Activated CD4-positive, alpha-beta T cell treated with anti-CD3 and anti-CD28 coated beads for 24 hours (primary cell): ENCODE results near the gene AOC3.
"Not testable (repeated sequence)": the region's sequence is repeated elsewhere in the genome, so short reads cannot be mapped to it uniquely, and the experiment has no call there.

Experiments used
- DNase-seq, 2 donors: peaks; one replicate each; pipeline ENCODE4 v3.0.0-alpha.2; 2020; ENCODE audit warnings: low read depth in 2 of 2

Gene AOC3

DNA sequence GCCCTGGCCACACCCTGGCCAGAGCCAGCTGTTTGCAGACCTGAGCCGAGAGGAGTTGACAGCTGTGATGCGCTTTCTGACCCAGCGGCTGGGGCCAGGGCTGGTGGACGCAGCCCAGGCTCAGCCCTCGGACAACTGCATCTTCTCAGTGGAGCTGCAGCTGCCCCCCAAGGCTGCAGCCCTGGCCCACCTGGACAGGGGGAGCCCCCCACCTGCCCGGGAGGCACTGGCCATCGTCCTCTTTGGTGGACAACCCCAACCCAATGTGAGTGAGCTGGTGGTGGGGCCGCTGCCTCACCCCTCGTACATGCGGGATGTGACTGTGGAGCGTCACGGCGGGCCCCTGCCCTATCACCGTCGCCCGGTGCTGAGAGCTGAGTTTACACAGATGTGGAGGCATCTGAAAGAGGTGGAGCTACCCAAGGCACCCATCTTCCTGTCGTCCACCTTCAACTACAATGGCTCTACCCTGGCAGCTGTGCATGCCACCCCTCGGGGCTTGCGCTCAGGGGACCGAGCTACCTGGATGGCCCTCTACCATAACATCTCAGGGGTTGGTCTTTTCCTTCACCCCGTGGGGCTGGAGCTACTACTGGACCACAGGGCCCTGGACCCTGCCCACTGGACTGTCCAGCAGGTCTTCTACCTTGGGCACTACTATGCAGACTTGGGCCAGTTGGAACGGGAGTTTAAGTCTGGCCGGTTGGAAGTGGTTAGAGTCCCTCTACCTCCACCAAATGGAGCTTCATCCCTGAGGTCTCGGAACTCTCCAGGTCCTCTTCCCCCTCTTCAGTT lies 6.0 kb upstream of the AOC3 start:
- no peak for DNase-seq

DNA sequence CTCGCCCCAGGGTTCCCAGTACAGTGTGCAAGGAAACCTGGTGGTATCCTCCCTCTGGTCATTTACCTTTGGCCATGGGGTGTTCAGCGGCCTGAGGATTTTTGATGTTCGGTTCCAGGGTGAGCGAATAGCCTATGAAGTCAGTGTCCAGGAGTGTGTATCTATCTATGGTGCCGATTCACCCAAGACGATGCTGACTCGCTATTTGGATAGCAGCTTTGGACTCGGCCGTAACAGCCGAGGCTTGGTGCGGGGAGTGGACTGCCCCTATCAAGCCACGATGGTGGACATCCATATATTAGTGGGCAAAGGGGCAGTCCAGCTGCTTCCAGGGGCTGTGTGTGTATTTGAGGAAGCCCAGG lies 5.5 kb upstream of the AOC3 start:
- DNase-seq = no peak

DNA sequence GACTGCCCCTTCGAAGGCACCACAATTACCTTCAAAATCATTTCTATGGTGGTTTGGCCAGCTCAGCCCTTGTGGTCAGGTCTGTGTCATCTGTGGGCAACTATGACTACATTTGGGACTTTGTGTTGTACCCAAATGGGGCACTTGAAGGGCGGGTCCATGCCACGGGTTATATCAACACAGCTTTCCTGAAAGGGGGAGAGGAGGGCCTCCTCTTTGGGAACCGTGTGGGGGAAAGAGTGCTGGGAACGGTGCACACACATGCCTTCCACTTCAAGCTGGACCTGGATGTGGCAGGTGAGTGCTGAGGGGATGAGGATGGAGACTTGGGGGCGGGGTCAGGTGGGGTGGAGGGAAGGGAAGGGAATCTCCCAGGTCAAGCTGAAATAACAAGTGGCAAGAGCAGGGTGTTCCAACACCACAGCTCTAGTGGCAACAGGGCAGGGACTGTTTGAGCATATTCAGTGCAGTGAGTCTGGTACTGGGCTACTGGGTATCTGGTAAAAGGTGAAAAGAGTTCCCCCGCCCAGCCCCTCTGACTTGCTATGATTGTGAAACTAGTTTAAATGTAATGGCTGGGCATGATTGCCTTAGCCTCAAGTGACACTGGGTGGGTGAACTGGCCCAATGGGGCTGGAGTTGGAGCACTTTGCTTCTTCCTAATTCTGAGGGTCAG lies 4.9 kb upstream of the AOC3 start:
- DNase-seq = peak in 1 of 2 donors; percentile 17

DNA sequence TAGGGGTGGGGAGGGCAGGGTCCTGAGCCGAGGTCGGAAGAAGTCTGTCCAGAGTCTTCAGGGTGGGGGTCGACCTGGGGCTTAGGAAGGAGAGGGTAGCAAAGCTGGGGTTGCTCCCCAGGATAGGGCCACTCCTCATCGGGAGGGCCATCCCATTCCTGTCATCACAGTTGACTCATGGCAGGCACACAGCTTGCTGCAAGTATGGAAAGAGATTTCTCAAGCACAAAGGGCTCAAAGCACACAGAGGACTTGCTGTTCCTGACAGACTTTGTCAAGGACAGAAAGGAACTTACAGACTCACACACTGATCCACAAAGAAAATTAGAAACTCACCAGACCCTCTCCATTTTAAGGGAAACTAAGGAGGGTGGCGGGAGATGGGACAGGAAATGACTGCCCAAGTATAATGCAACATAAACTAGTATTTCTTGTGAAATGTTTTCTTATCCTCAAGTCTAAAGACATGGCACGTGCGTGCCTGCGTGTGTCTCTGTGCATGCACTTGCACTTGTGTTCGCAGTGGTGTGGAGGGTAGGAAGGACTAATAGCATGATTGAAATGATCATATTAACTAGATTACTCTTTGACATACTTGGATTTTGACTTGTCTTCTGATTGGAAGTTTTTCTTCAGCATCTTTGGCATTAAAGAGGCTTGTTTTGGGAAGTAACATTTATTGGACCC lies 4.3 kb upstream of the AOC3 start:
- DNase-seq = no peak

DNA sequence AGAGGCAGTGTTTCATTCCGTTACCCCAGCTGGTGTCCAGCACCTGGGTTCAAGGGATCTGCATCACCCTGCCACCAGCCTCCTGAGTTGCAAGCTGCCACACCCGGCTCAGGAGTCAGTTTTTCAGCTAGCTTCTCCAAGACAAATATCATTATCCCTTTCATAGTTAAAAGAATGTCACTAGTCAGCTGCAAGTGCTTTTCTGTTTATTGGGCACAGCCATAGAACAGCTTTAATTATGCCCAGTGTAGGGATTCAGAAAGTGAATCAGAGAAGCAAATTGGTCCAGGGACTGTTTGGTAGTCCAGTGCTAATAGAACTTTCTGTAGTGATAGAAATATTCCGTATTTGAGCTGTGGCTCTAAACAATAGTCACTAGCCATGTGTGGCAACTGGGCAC lies 2.9 kb upstream of the AOC3 start:
- DNase-seq = no peak

DNA sequence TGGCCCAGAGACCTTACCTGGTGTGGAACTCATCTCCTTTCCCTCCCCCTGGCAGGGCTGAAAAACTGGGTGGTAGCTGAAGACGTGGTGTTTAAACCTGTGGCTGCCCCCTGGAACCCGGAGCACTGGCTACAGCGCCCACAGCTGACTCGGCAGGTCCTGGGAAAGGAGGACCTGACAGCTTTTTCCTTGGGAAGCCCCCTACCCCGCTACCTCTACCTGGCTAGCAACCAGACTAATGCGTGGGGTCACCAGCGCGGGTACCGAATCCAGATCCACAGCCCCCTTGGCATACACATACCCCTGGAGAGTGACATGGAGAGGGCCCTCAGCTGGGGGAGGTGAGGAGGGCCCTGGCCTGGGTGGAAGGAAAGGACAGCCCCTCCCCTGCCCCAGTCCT lies 2.0 kb upstream of the AOC3 start:
- DNase-seq = no peak

DNA sequence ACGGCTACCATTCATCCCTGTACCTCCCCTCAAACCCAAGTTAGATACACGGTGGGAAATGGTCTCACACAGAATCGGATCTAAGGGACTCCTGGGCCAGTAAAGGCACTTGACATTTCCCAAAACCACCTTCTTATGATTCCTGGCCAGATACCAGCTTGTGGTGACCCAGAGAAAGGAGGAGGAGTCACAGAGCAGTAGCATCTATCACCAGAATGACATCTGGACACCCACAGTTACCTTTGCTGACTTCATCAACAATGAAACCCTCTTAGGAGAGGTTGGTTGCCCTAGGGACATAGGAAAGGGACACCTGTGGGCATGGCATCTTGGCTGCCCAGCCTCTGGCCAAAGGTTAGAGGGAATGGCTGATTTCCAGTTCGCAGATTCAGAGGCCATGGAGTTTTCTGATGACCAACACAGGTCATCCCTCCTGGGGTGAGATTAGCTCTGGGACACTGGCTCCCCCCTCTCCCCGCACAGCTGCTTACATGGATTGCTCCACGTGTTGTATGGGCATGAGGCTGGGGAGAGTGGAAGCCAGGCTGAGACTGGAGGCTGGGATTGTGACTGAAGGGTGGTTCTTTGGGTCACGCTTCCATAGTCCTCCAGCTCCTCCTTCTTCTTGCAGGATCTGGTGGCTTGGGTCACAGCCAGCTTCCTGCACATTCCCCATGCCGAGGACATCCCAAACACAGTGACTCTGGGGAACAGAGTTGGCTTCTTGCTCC lies 1.4 kb upstream of the AOC3 start:
- no peak for DNase-seq

DNA sequence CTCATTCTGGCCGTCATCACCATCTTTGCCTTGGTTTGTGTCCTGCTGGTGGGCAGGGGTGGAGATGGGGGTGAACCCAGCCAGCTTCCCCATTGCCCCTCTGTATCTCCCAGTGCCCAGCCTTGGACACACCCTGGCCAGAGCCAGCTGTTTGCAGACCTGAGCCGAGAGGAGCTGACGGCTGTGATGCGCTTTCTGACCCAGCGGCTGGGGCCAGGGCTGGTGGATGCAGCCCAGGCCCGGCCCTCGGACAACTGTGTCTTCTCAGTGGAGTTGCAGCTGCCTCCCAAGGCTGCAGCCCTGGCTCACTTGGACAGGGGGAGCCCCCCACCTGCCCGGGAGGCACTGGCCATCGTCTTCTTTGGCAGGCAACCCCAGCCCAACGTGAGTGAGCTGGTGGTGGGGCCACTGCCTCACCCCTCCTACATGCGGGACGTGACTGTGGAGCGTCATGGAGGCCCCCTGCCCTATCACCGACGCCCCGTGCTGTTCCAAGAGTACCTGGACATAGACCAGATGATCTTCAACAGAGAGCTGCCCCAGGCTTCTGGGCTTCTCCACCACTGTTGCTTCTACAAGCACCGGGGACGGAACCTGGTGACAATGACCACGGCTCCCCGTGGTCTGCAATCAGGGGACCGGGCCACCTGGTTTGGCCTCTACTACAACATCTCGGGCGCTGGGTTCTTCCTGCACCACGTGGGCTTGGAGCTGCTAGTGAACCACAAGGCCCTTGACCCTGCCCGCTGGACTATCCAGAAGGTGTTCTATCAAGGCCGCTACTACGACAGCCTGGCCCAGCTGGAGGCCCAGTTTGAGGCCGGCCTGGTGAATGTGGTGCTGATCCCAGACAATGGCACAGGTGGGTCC lies 607 bp downstream of the AOC3 start:
- DNase-seq = not testable (repeated sequence)

DNA sequence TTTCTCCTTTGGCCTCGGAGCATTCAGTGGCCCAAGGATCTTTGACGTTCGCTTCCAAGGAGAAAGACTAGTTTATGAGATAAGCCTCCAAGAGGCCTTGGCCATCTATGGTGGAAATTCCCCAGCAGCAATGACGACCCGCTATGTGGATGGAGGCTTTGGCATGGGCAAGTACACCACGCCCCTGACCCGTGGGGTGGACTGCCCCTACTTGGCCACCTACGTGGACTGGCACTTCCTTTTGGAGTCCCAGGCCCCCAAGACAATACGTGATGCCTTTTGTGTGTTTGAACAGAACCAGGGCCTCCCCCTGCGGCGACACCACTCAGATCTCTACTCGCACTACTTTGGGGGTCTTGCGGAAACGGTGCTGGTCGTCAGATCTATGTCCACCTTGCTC lies 1.4 kb downstream of the AOC3 start:
- DNase-seq = no peak

DNA sequence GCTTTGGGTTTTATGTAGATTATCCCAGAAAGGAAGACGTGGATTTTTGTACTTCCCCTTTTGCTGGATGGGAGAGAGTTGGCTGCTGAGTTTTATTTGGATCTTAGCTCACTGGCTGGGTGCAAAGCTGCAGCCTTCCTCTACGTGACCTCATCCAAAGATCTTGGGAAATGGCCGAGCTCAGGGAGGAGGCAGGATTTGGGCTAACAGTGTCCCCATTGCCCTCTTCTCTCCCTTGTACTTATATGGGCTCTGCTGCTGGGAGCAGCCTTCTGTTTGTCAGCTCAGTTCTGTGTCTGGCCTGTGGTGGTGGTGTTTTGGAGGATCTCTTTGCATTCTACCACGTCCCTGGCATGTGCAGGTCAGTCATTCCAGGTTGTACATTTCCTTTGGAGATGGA lies 2.0 kb downstream of the AOC3 start:
- no peak for DNase-seq

DNA sequence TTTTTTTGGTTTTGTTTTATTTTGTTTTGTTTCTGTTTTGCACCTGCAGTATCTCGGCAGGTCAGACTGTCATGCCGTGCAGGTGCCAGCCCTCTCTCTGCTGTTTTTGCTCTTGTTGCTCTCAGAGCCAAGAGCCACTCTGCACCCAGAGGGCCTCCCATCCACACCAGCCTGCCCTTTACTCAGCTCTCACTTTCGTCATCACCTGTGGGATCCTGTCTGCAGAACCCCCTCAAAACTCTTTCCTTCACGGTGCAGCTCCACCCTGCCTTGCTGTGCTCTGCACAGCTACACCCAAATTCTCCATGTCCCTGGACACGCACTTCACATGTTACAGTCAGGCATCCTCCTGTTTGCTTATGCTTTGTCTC lies 2.6 kb downstream of the AOC3 start:
- DNase-seq = no peak

DNA sequence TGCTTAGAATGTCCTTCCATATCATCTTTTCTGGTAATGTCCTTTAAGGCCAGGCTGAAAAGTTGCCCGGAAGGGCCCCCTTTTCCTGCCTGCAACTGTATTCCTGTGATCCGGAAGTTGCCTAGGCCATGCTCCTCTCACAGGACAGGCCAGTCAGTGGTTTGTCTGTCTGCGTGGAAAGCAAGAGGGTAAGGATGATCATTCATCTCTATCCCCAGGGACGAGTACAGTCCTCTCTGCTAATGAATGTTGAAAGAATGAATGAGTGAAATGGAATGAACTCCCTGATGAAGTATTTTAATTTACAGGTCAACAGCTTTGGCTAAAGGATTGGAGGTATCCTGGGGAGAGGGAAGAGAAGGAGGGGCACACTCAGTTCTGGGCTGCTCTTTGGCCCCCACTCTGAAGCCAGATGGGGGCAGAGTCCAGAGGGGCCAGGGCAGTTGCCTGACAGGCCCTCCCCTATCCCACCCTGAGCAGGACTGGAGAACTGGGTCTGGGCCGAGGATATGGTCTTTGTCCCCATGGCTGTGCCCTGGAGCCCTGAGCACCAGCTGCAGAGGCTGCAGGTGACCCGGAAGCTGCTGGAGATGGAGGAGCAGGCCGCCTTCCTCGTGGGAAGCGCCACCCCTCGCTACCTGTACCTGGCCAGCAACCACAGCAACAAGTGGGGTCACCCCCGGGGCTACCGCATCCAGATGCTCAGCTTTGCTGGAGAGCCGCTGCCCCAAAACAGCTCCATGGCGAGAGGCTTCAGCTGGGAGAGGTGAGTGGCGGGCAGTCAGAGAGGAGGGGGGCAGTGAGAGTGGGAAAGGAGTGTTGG lies 3.2 kb downstream of the AOC3 start:
- no peak for DNase-seq

DNA sequence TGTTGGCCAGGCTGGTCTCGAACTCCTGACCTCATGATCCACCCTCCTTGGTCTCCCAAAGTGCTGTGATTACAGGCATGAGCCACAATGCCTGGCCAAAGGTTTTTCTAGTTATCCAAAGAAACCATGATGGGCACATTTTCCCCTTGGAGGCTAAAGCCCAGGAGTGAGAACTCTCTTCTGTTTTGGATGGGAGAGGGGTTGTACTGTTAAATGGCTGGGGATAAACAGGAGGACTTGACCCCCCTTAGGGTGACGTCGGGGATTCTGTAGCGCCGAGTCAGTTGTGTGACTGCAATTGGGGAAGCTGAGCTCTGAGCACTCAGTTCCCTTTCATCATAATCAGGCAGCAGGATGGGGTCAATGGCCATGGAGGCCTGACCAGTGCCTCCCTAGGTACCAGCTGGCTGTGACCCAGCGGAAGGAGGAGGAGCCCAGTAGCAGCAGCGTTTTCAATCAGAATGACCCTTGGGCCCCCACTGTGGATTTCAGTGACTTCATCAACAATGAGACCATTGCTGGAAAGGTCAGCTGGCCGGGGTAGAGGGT lies 4.1 kb downstream of the AOC3 start:
- DNase-seq = no peak

DNA sequence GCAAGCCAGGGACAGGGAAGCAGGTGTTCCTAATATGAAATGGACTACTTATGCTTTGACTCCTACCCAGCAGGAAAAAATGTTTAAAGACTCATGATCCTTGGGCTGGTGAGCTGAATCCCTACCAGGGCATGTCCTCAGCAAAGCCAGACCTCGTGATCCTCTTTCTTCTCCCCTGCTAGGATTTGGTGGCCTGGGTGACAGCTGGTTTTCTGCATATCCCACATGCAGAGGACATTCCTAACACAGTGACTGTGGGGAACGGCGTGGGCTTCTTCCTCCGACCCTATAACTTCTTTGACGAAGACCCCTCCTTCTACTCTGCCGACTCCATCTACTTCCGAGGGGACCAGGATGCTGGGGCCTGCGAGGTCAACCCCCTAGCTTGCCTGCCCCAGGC lies 5.1 kb downstream of the AOC3 start:
- not testable (repeated sequence) for DNase-seq

DNA sequence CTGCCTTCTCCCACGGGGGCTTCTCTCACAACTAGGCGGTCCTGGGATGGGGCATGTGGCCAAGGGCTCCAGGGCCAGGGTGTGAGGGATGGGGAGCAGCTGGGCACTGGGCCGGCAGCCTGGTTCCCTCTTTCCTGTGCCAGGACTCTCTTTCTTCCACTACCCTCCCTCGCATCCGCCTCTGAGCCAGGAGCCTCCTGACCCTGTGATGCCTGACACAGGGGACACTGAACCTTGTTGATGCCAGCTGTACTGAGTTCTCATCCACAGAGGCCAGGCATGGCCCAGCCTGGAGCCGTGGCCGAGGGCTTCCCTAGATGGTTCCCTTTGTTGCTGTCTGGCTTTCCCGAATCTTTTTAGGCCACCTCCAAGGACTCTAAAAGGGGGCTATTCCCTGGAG lies 5.5 kb downstream of the AOC3 start:
- not testable (repeated sequence) for DNase-seq

DNA sequence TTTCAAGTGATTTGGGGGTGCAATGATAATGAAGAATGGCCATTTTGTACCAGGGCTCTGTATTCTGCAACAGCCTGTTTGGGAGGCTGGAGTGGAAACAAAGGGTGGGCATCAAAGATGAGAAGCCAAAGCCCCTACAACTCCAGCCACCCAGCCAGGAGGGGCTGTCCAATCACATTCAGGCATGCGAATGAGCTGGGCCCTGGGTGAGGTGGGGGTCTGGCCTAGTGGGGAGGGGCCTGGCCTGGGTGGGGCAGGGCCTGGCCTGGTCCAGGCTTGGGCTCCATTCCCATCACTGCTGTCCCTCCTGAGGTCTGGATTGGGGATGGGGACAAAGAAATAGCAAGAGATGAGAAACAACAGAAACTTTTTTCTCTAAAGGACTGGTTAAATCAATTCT lies 6.4 kb downstream of the AOC3 start:
- DNase-seq = no peak

DNA sequence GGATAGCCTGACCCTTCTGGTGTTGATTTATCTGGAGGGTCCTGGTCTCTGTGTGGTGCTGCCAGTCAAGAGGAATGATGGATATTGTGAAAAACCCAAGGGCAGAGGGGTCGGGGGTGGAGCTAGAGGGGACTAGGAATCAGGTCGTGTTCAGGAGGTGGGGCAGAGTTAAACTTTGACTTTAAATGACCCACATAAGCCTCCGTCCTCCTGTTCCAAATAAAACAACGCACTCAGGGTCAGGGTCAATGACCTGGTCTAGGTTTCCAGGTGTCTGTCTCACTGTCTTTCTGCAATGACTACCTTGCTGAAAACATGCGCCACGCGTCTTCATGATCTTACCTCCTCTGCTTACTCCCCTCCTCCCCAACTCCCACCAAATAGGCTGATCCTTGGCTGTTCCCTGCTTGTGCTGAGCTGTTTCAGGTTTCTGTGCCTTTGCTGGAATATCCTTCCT lies 14.7 kb downstream of the AOC3 start:
- no peak for DNase-seq

DNA sequence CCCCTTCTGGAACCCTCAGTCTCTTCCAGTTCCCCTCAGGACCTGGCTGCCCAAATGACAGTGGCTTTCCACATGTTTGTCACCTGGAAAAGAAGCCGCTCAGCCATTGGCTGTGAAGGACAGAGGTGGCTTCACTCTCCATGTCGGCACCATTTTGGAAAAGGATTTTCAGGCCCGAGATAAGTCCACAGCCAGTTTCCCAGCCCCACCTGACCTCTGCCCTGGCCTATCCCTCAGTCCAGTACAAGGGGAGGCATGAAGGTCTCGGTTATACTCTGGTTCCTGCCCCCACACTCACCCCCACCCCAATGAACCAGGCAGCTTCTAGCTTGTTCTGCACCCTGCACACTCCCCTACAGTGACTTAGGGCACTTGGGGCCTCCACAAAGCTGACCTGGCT lies 15.2 kb downstream of the AOC3 start:
- no peak for DNase-seq

DNA sequence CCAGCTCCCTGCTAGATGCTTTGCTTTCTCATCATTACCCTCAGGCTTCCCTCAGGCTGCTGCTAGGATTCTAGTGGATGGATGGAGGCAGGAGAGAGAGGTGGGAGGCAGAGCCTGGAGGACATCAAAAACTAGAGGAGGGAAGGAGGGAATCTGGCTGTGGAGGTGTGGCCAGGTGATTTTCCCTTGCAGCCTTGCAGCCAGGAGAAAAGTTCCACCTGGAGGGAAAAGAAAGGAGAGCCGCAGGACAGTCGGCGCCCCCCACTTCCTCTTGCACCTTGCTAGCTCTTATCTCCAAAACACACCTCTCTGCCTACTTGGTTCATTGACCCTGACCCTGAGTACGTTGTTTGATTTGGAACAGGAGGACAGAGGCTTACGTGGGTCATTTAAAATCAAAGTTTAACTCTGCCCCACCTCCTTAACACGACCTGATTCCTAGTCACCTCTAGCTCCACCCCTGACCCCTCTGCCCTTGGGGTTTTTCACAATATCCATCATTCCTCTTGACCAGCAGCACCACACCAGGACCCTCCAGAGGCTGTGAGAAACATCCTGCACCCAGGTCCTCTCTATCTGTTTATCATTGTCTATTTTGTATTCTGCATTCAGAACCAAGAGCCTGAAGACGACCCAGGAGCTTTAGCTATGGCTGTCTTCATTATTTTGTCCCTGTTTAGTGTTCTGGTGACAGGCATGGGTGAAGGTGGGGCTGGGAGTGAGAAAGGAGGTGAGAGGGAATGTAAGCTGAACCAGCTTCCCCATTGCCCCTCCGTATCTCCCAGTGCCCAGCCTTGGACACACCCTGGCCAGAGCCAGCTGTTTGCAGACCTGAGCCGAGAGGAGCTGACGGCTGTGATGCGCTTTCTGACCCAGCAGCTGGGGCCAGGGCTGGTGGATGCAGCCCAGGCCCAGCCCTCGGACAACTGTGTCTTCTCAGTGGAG lies 15.9 kb downstream of the AOC3 start:
- DNase-seq = no peak
